Inferior parietal cortex (tissue), 1 donor: ENCODE measurements around the gene MEDAG.
"Not testable (repeated sequence)": the region's sequence is repeated elsewhere in the genome, so short reads cannot be mapped to it uniquely, and the experiment has no call there.

Experiments
- DNase-seq: peaks from one replicate; pipeline ENCODE4 v3.0.0-alpha.2; 2016; ENCODE audit errors: extremely low spot score

The MEDAG gene

GRCh38 chr13:30907121-30907861, 1.2 kb downstream of the MEDAG start:
- peak; percentile 31 for DNase-seq

GRCh38 chr13:30908416-30908980, 2.4 kb downstream of the MEDAG start:
- DNase-seq = no peak

GRCh38 chr13:30910676-30911075, 4.6 kb downstream of the MEDAG start:
- no peak for DNase-seq

- DNase-seq = no peak
These were observed 9.8 kb downstream of the MEDAG start for GRCh38 chr13:30915691-30916541.

- no peak for DNase-seq
These were observed 10.9 kb downstream of the MEDAG start for GRCh38 chr13:30916991-30917390.

- DNase-seq = no peak
These were observed 12.8 kb downstream of the MEDAG start for GRCh38 chr13:30918662-30919405.

- no peak for DNase-seq
These were observed 14.3 kb downstream of the MEDAG start for GRCh38 chr13:30920162-30920909.

GRCh38 chr13:30923418-30923817, 17.3 kb downstream of the MEDAG start:
- DNase-seq = no peak

GRCh38 chr13:30924721-30925120, 18.6 kb downstream of the MEDAG start:
- no peak for DNase-seq

GRCh38 chr13:30925429-30925828, 19.4 kb downstream of the MEDAG start:
- DNase-seq = no peak

- DNase-seq = no peak
These were observed 20.7 kb downstream of the MEDAG start for GRCh38 chr13:30926781-30927180.

- DNase-seq = not testable (repeated sequence)
These were observed 21.1 kb downstream of the MEDAG start for GRCh38 chr13:30927188-30927587.

GRCh38 chr13:30927595-30927994, 21.5 kb downstream of the MEDAG start:
- DNase-seq = no peak

GRCh38 chr13:30928978-30929377, 22.9 kb downstream of the MEDAG start:
- DNase-seq = no peak

- no peak for DNase-seq
These were observed 26.6 kb downstream of the MEDAG start, which contains the start of gene TEX26 for GRCh38 chr13:30932481-30933353. TEX26 (plus strand) TSS chr13:30932656; CDS start chr13:30932716, 60 bp downstream.

- no peak for DNase-seq
These were observed 27.2 kb downstream of the MEDAG start for GRCh38 chr13:30933354-30933670.

GRCh38 chr13:30934381-30934780, 28.3 kb downstream of the MEDAG start:
- no peak for DNase-seq

- DNase-seq = no peak
These were observed 28.7 kb downstream of the MEDAG start for GRCh38 chr13:30934803-30935202.

GRCh38 chr13:30936971-30937370, 30.9 kb downstream of the MEDAG start:
- DNase-seq = no peak

GRCh38 chr13:30943881-30944280, 37.8 kb downstream of the MEDAG start:
- DNase-seq = no peak
